Activated naive CD8-positive, alpha-beta T cell treated with anti-CD3 and anti-CD28 coated beads, Interleukin-2, amount 10 ng/mL, durations not matched to agents 7 days and 5 days (primary cell): Measurements from ENCODE around the gene PTK6. TPM values are rescaled to one million over a fixed set of nuclear protein-coding genes. Genes with fewer than 3 reads are reported as not detected.

Experiments used
- ATAC-seq: fragments of 150-1000 bp; cut with Tn5 transposase; one replicate; pipeline ENCODE4 v1.10.0; 2021; ENCODE audit warnings: low read depth, moderate library complexity
- POLR2A ChIA-PET: fragments of 350-600 bp; sonication (Branson Sonifier 250); formaldehyde crosslinking; loops from one replicate; lab custom pipeline; 2021; ENCODE audit warnings: antibody characterized with exemption; lab: Charles Lee
- DNase-seq: peaks from one replicate; pipeline ENCODE4 v3.0.0; 2021
- H3K27ac Mint-ChIP-seq: one replicate; pipeline ENCODE4 v1.8.0; 2022; ENCODE audit warnings: mild to moderate bottlenecking, mixed read lengths
- H3K27me3 Mint-ChIP-seq: one replicate; pipeline ENCODE4 v1.8.0; 2022; ENCODE audit warnings: mild to moderate bottlenecking, moderate library complexity, mixed read lengths
- H3K36me3 Mint-ChIP-seq: one replicate; pipeline ENCODE4 v1.8.0; 2021; ENCODE audit warnings: mild to moderate bottlenecking, mixed read lengths
- H3K4me1 Mint-ChIP-seq: one replicate; pipeline ENCODE4 v1.8.0; 2021; ENCODE audit warnings: mixed read lengths
- H3K4me3 Mint-ChIP-seq: one replicate; pipeline ENCODE4 v1.8.0; 2022; ENCODE audit warnings: mild to moderate bottlenecking, moderate library complexity, mixed read lengths
- H3K9me3 Mint-ChIP-seq: one replicate; pipeline ENCODE4 v1.8.0; 2021; ENCODE audit warnings: mixed read lengths
- total RNA-seq, 2 experiments: library from RNA; stranded (reverse); gene quantifications; one replicate each; pipeline ENCODE4 v1.2.3, GENCODE V29; 2021

PTK6 gene
- total RNA-seq, 2 experiments from 2014 or later, result 0.11 to 0.31 TPM

GRCh38 chr20:63548542-63548941 is 11.4 kb upstream of the PTK6 start:
- peaks cover 7% of the 10 kb centered on the region for H3K4me1 Mint-ChIP-seq
- H3K4me3 Mint-ChIP-seq, result no peak overlapping the region
- peaks cover 21% of the 10 kb centered on the region for H3K27me3 Mint-ChIP-seq
- H3K27ac Mint-ChIP-seq, result no peak overlapping the region
- DNase-seq (no peak), ATAC-seq (no peak)
- no peaks in the 10 kb centered on the region for H3K36me3 Mint-ChIP-seq
- POLR2A ChIA-PET, result no interaction called here
- no peaks in the 10 kb centered on the region for H3K9me3 Mint-ChIP-seq

- H3K27ac Mint-ChIP-seq, result no peak within 1 kb of the TSS
- no peak within 1 kb of the TSS for H3K4me3 Mint-ChIP-seq
- H3K36me3 Mint-ChIP-seq, result no peaks in the 10 kb centered on the region
- ATAC-seq (no peak), DNase-seq (no peak)
- peaks cover 21% of the 10 kb centered on the region for H3K27me3 Mint-ChIP-seq
- POLR2A ChIA-PET, result no interaction called here
- H3K9me3 Mint-ChIP-seq, result no peaks in the 10 kb centered on the region
- H3K4me1 Mint-ChIP-seq, result peaks cover 5% of the 10 kb centered on the region
Observed at GRCh38 chr20:63547725-63548480, 10.7 kb upstream of the PTK6 start, which contains the start of gene SRMS. TSS of gene SRMS (minus strand) at chr20:63547749. CDS start at chr20:63547463, 286 bp downstream.

- DNase-seq, result no peak
- Mint-ChIP-seq H3K4me1 (no peaks in the 10 kb centered on the region), H3K27ac (no peak overlapping the region), H3K36me3 (no peaks in the 10 kb centered on the region), H3K9me3 (no peaks in the 10 kb centered on the region), H3K27me3 (peaks cover 21% of the 10 kb centered on the region), H3K4me3 (no peak overlapping the region)
- no peak for ATAC-seq
- POLR2A ChIA-PET, result interaction anchor here (1.1 kb wide), 1 partner anchor 26 kb away, joined by 3 read pairs; the partner anchor contains the start of gene PPDPF
Observed at GRCh38 chr20:63546956-63547724, 10.0 kb upstream of the PTK6 start.

- H3K4me1 Mint-ChIP-seq, result no peaks in the 10 kb centered on the region
- POLR2A ChIA-PET, result interaction anchor here (1.1 kb wide), 1 partner anchor 25 kb away, joined by 3 read pairs; the partner anchor contains the start of gene PPDPF
- no peak overlapping the region for H3K4me3 Mint-ChIP-seq
- H3K9me3 Mint-ChIP-seq, result no peaks in the 10 kb centered on the region
- DNase-seq (no peak), ATAC-seq (no peak)
- H3K27me3 Mint-ChIP-seq, result peaks cover 18% of the 10 kb centered on the region
- H3K27ac Mint-ChIP-seq, result no peak overlapping the region
- no peaks in the 10 kb centered on the region for H3K36me3 Mint-ChIP-seq
Observed at GRCh38 chr20:63546256-63546955, 9.2 kb upstream of the PTK6 start.

GRCh38 chr20:63545814-63546213 is 8.6 kb upstream of the PTK6 start:
- H3K9me3 Mint-ChIP-seq, result no peaks in the 10 kb centered on the region
- POLR2A ChIA-PET, result interaction anchor here (1.1 kb wide), 1 partner anchor 25 kb away, joined by 3 read pairs; the partner anchor contains the start of gene PPDPF
- H3K27me3 Mint-ChIP-seq, result peaks cover 15% of the 10 kb centered on the region
- no peak for ATAC-seq
- no peaks in the 10 kb centered on the region for H3K36me3 Mint-ChIP-seq
- no peaks in the 10 kb centered on the region for H3K4me1 Mint-ChIP-seq
- no peak overlapping the region for H3K4me3 Mint-ChIP-seq
- no peak overlapping the region for H3K27ac Mint-ChIP-seq
- no peak for DNase-seq

- peaks cover 9% of the 10 kb centered on the region for H3K27me3 Mint-ChIP-seq
- H3K36me3 Mint-ChIP-seq, result no peaks in the 10 kb centered on the region
- no peak overlapping the region for H3K27ac Mint-ChIP-seq
- H3K9me3 Mint-ChIP-seq, result no peaks in the 10 kb centered on the region
- POLR2A ChIA-PET, result no interaction called here
- no peak overlapping the region for H3K4me3 Mint-ChIP-seq
- no peaks in the 10 kb centered on the region for H3K4me1 Mint-ChIP-seq
- ATAC-seq, result no peak
- DNase-seq, result no peak
Observed at GRCh38 chr20:63544958-63545516, 7.9 kb upstream of the PTK6 start.

GRCh38 chr20:63544241-63544957 is 7.2 kb upstream of the PTK6 start:
- Mint-ChIP-seq H3K36me3 (no peaks in the 10 kb centered on the region), H3K27me3 (peaks cover 3% of the 10 kb centered on the region), H3K4me3 (no peak overlapping the region), H3K4me1 (no peaks in the 10 kb centered on the region), H3K27ac (no peak overlapping the region), H3K9me3 (no peaks in the 10 kb centered on the region)
- no peak for ATAC-seq
- POLR2A ChIA-PET, result interaction anchor here (1.2 kb wide), 1 partner anchor 9 kb away, joined by 5 read pairs; no protein-coding TSS in a partner anchor
- no peak for DNase-seq

- Mint-ChIP-seq H3K9me3 (no peaks in the 10 kb centered on the region), H3K27ac (no peak overlapping the region), H3K4me3 (no peak overlapping the region), H3K4me1 (no peaks in the 10 kb centered on the region), H3K27me3 (no peaks in the 10 kb centered on the region), H3K36me3 (no peaks in the 10 kb centered on the region)
- no peak for ATAC-seq
- POLR2A ChIA-PET, result interaction anchor here (1.2 kb wide), 1 partner anchor 9 kb away, joined by 5 read pairs; no protein-coding TSS in a partner anchor
- no peak for DNase-seq
Observed at GRCh38 chr20:63543733-63544132, 6.6 kb upstream of the PTK6 start.

GRCh38 chr20:63543131-63543530 is 6.0 kb upstream of the PTK6 start:
- DNase-seq (no peak), ATAC-seq (no peak)
- H3K36me3 Mint-ChIP-seq, result no peaks in the 10 kb centered on the region
- H3K4me3 Mint-ChIP-seq, result no peak overlapping the region
- no peaks in the 10 kb centered on the region for H3K27me3 Mint-ChIP-seq
- H3K27ac Mint-ChIP-seq, result no peak overlapping the region
- POLR2A ChIA-PET, result interaction anchor here (1.2 kb wide), 1 partner anchor 10 kb away, joined by 5 read pairs; no protein-coding TSS in a partner anchor
- H3K9me3 Mint-ChIP-seq, result no peaks in the 10 kb centered on the region
- no peaks in the 10 kb centered on the region for H3K4me1 Mint-ChIP-seq

GRCh38 chr20:63542696-63543095 is 5.5 kb upstream of the PTK6 start:
- Mint-ChIP-seq H3K27ac (no peak overlapping the region), H3K4me1 (no peaks in the 10 kb centered on the region), H3K9me3 (no peaks in the 10 kb centered on the region), H3K36me3 (no peaks in the 10 kb centered on the region), H3K4me3 (no peak overlapping the region), H3K27me3 (no peaks in the 10 kb centered on the region)
- POLR2A ChIA-PET, result interaction anchor here (1.4 kb wide), 1 partner anchor 10 kb away, joined by 6 read pairs; no protein-coding TSS in a partner anchor
- no peak for DNase-seq
- no peak for ATAC-seq

GRCh38 chr20:63542031-63542559 is 4.9 kb upstream of the PTK6 start:
- Mint-ChIP-seq H3K4me3 (no peak overlapping the region), H3K27me3 (no peaks in the 10 kb centered on the region), H3K27ac (no peak overlapping the region), H3K36me3 (no peaks in the 10 kb centered on the region), H3K4me1 (no peaks in the 10 kb centered on the region), H3K9me3 (no peaks in the 10 kb centered on the region)
- no peak for DNase-seq
- no peak for ATAC-seq
- POLR2A ChIA-PET, result interaction anchor here (0.6 to 1.4 kb wide), 2 partner anchors 10 to 100 kb away, joined by 3 to 6 read pairs; no protein-coding TSS in a partner anchor

- DNase-seq (no peak), ATAC-seq (no peak)
- Mint-ChIP-seq H3K36me3 (no peaks in the 10 kb centered on the region), H3K4me1 (no peaks in the 10 kb centered on the region), H3K9me3 (no peaks in the 10 kb centered on the region), H3K27ac (no peak overlapping the region), H3K4me3 (no peak overlapping the region), H3K27me3 (no peaks in the 10 kb centered on the region)
- POLR2A ChIA-PET, result interaction anchor here (1.4 kb wide), 1 partner anchor 11 kb away, joined by 6 read pairs; no protein-coding TSS in a partner anchor
Observed at GRCh38 chr20:63541371-63541770, 4.2 kb upstream of the PTK6 start.
